HepG2 (cell line): ENCODE data around the gene NELFB. TPM values are rescaled to one million over a fixed set of nuclear protein-coding genes. Genes with fewer than 3 reads are reported as not detected.

Experiments used
- ESRRA ChIP-seq: sonication (generic); formaldehyde crosslinking; IDR thresholded peaks from 2 replicates; pipeline ENCODE4 v1.5.1; 2020; ENCODE audit warnings: mild to moderate bottlenecking, low read depth, missing genetic modification reagents
- HDAC6 ChIP-seq: fragments of 200-600 bp; sonication (generic); IDR thresholded peaks from 2 replicates; pipeline ENCODE4 v1.7.0; 2017; ENCODE audit warnings: mild to moderate bottlenecking, antibody characterized with exemption, low read length, low read depth
- IRF2 ChIP-seq: IDR thresholded peaks from 2 replicates; pipeline ENCODE4 v1.6.1; 2018; ENCODE audit warnings: missing genetic modification reagents, missing compliant biosample characterization
- MIXL1 ChIP-seq: IDR thresholded peaks from 2 replicates; pipeline ENCODE4 v1.6.1; 2016
- MXD4 ChIP-seq: IDR thresholded peaks from 2 replicates; pipeline ENCODE4 v1.6.1; 2016; ENCODE audit warnings: mild to moderate bottlenecking, missing biosample characterization, missing genetic modification reagents
- NFIC ChIP-seq: IDR thresholded peaks from 2 replicates; pipeline ENCODE4 v1.6.1; 2012; ENCODE audit warnings: mild to moderate bottlenecking, low read length, inconsistent platforms
- NRL ChIP-seq: sonication (generic); formaldehyde crosslinking; IDR thresholded peaks from 2 replicates; pipeline ENCODE4 v1.5.0; 2020; ENCODE audit warnings: missing genetic modification reagents, mild to moderate bottlenecking, moderate library complexity, borderline replicate concordance
- SMAD3 ChIP-seq: sonication (generic); formaldehyde crosslinking; IDR thresholded peaks from 2 replicates; pipeline ENCODE4 v1.4.0; 2020; ENCODE audit warnings: missing genetic modification reagents
- SP140L ChIP-seq: sonication (generic); formaldehyde crosslinking; IDR thresholded peaks from 2 replicates; pipeline ENCODE4 v1.4.0; 2020; ENCODE audit warnings: missing genetic modification reagents, borderline replicate concordance
- TBP ChIP-seq: sonication (generic); formaldehyde crosslinking; IDR thresholded peaks from 2 replicates; pipeline ENCODE4 v1.5.0; 2020; ENCODE audit warnings: missing genetic modification reagents
- ZFP62 ChIP-seq: sonication (generic); formaldehyde crosslinking; IDR thresholded peaks from 2 replicates; pipeline ENCODE4 v1.4.0; 2020; ENCODE audit warnings: missing genetic modification reagents
- ZKSCAN8 ChIP-seq: IDR thresholded peaks from 2 replicates; pipeline ENCODE4 v1.6.1; 2016; ENCODE audit warnings: borderline replicate concordance, missing genetic modification reagents, missing compliant biosample characterization
- ZNF331 ChIP-seq: sonication (generic); formaldehyde crosslinking; IDR thresholded peaks from 2 replicates; pipeline ENCODE4 v1.4.0; 2020; ENCODE audit warnings: missing genetic modification reagents
- ZNF670 ChIP-seq: sonication (generic); formaldehyde crosslinking; IDR thresholded peaks from 2 replicates; pipeline ENCODE4 v1.8.0; 2022; ENCODE audit warnings: mild to moderate bottlenecking, missing genetic modification reagents, borderline replicate concordance
- ZNF782 ChIP-seq: sonication (generic); formaldehyde crosslinking; IDR thresholded peaks from 2 replicates; pipeline ENCODE4 v1.4.0; 2020; ENCODE audit warnings: missing genetic modification reagents, mild to moderate bottlenecking, borderline replicate concordance
- ZNF816 ChIP-seq: sonication (generic); formaldehyde crosslinking; IDR thresholded peaks from 2 replicates; pipeline ENCODE4 v1.8.0; 2022; ENCODE audit warnings: missing genetic modification reagents, mild to moderate bottlenecking, borderline replicate concordance
- polyA plus RNA-seq, 8 experiments: library from polyadenylated mRNA; depleted of rRNA in 3 of 8; stranded (reverse) in 7 of 8; unstranded in 1 of 8; fragments of >200 nt; fragmentation: Illumina TruSeq in 4 of 8; extraction: Trizol in 4 of 8; gene quantifications; 2 replicates each; pipeline versions ENCODE4 v1.2.1 to v1.2.3, GENCODE V29; 2011 to 2016; ENCODE audit warnings: low read depth in 4 of 8, missing spikeins in 1 of 8, mixed read lengths in 1 of 8; ENCODE audit not compliant: insufficient read depth in 1 of 8
- total RNA-seq, 5 experiments: library from RNA; depleted of rRNA; stranded (reverse); fragments of >200 nt; fragmentation: Illumina TruSeq; extraction: Trizol; gene quantifications; 2 replicates each; pipeline ENCODE4 v1.2.3, GENCODE V29; 2016; ENCODE audit warnings: low read depth in 1 of 5
- TF ChIP-seq, protein P1 (sequence below): conservative IDR thresholded peaks from 2 replicates; pipeline ENCODE4 v1.6.1; 2018; ENCODE audit warnings: missing genetic modification reagents
- TF ChIP-seq, protein P2 (sequence below), 2 experiments: sonication (generic) in 1 of 2; formaldehyde crosslinking in 1 of 2; IDR thresholded peaks; 2 replicates each; pipeline versions ENCODE4 v1.4.0 to v1.6.1; 2018 to 2020; ENCODE audit warnings: missing genetic modification reagents in 2 of 2, borderline replicate concordance in 1 of 2, low read depth in 1 of 2, mild to moderate bottlenecking in 1 of 2, missing biosample characterization in 1 of 2
- TF ChIP-seq, protein P3 (sequence below): sonication (generic); formaldehyde crosslinking; IDR thresholded peaks from 2 replicates; pipeline ENCODE4 v1.4.0; 2020; ENCODE audit warnings: missing genetic modification reagents

NELFB gene
- total and polyA plus RNA-seq, 2 of the 13 experiments (the other 11 are each of a cell fraction or from before 2014, with no cell fraction given): 26.5 to 45.8 TPM

DNA sequence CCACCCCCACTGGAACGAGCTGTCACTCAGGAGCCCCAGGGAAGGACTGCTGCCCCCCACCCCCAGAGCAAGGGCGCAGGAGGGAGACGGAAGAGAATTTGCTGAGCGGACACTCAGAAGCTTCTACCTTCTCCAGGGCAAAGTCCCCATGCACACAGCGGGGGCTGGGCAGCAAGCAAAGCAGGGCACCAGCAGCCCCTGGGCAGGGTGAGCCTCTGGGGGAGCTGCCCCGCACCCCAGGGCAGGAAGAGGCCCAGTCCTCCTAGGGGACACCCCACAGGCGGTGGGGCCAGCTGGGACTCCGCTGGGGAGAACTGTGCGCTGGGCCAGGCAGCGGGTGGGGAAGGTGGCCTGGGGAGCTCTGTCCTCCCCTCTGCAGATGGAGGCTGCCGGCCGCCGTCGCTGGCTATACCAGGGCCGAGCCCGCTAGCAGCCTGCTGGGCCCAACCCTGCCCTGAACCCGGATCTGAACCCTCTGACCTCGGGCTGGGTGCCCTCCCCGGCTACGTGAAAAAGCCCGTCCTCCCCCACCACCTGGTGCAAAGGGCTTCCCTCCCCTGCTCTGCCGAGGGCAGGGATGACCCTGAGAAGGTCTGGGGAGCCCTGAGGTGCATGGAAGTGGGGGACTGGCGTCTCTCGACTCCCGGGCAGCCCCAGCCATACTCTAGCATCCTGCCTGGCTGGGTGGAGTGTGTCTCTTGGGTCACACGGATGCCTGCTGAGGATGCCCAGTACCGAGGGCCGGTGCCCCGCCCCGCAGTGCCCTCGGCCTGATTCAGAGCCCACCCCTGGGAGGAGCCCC, 25.0 kb upstream of the NELFB start (continued):
- TF ChIP-seq ZNF670 (CRISPR knock-in tag): peak; percentile 90
- TF ChIP-seq SMAD3 (CRISPR knock-in tag): no peak
- peak; percentile 78 for TF ChIP-seq NRL
- TF ChIP-seq ZNF331: 0 out of 2 replicates have a peak, but pooled peaks have one; percentile 11
- TF ChIP-seq, protein P1, sequence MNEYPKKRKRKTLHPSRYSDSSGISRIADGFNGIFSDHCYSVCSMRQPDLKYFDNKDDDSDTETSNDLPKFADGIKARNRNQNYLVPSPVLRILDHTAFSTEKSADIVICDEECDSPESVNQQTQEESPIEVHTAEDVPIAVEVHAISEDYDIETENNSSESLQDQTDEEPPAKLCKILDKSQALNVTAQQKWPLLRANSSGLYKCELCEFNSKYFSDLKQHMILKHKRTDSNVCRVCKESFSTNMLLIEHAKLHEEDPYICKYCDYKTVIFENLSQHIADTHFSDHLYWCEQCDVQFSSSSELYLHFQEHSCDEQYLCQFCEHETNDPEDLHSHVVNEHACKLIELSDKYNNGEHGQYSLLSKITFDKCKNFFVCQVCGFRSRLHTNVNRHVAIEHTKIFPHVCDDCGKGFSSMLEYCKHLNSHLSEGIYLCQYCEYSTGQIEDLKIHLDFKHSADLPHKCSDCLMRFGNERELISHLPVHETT (CRISPR knock-in tag): peak; percentile 41; the same call in 1 of the 2 replicates
- TF ChIP-seq, protein P2, sequence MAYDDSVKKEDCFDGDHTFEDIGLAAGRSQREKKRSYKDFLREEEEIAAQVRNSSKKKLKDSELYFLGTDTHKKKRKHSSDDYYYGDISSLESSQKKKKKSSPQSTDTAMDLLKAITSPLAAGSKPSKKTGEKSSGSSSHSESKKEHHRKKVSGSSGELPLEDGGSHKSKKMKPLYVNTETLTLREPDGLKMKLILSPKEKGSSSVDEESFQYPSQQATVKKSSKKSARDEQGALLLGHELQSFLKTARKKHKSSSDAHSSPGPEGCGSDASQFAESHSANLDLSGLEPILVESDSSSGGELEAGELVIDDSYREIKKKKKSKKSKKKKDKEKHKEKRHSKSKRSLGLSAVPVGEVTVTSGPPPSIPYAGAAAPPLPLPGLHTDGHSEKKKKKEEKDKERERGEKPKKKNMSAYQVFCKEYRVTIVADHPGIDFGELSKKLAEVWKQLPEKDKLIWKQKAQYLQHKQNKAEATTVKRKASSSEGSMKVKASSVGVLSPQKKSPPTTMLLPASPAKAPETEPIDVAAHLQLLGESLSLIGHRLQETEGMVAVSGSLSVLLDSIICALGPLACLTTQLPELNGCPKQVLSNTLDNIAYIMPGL (CRISPR knock-in tag; IDR thresholded peaks at IDR 0.05; ENCODE audit: borderline replicate concordance in 1 of 2, low read depth in 1 of 2): peak in 1 of 2 experiments; percentile 67; a peak in 2 of 4 replicates
- no peak for TF ChIP-seq SP140L (CRISPR knock-in tag)
- no peak for TF ChIP-seq TBP
- TF ChIP-seq MIXL1 (CRISPR knock-in tag): no peak
- TF ChIP-seq ZFP62 (CRISPR knock-in tag): no peak
- TF ChIP-seq IRF2 (CRISPR knock-in tag): peak; percentile 22; the same call in 1 of the 2 replicates
- 0 out of 2 replicates have a peak, but pooled peaks have one; percentile 72 for TF ChIP-seq ZNF816 (CRISPR knock-in tag)
- peak; percentile 72; the same call in 1 of the 2 replicates for TF ChIP-seq MXD4
- TF ChIP-seq, protein P3, sequence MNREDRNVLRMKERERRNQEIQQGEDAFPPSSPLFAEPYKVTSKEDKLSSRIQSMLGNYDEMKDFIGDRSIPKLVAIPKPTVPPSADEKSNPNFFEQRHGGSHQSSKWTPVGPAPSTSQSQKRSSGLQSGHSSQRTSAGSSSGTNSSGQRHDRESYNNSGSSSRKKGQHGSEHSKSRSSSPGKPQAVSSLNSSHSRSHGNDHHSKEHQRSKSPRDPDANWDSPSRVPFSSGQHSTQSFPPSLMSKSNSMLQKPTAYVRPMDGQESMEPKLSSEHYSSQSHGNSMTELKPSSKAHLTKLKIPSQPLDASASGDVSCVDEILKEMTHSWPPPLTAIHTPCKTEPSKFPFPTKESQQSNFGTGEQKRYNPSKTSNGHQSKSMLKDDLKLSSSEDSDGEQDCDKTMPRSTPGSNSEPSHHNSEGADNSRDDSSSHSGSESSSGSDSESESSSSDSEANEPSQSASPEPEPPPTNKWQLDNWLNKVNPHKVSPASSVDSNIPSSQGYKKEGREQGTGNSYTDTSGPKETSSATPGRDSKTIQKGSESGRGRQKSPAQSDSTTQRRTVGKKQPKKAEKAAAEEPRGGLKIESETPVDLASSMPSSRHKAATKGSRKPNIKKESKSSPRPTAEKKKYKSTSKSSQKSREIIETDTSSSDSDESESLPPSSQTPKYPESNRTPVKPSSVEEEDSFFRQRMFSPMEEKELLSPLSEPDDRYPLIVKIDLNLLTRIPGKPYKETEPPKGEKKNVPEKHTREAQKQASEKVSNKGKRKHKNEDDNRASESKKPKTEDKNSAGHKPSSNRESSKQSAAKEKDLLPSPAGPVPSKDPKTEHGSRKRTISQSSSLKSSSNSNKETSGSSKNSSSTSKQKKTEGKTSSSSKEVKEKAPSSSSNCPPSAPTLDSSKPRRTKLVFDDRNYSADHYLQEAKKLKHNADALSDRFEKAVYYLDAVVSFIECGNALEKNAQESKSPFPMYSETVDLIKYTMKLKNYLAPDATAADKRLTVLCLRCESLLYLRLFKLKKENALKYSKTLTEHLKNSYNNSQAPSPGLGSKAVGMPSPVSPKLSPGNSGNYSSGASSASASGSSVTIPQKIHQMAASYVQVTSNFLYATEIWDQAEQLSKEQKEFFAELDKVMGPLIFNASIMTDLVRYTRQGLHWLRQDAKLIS: no peak
- TF ChIP-seq NFIC: no peak
- no peak for TF ChIP-seq ESRRA
- 0 out of 2 replicates have a peak, but pooled peaks have one; percentile 47 for TF ChIP-seq ZNF782
- TF ChIP-seq ZKSCAN8 (CRISPR knock-in tag): no peak
- no peak for TF ChIP-seq HDAC6
